ENCODE results near the gene PCDH18.

PCDH18 gene

DNA sequence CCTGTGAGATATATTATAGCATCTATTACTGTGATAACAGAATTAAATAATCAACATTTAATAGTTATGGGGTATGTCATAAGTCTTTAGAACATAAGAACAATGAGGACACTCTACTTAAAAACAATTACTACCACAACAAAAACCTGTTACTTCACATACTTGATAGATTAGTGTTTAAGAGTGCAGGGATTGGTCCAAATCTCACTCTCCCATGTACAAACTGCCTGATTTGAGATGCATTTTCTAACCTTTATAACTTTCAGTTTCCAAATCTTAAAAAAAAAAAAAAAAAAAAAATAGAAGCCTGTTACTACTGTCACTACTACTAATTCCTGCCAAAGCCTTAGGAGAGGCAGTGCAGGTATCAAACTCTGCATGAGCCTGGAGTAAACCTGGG is 5.6 kb downstream of the PCDH18 start:
- no peak; the same call in 1 of the 2 replicates for TF ChIP-seq POLR2AphosphoS5 (IDR thresholded peaks at IDR 0.05; ENCODE audit: low read depth, low read length)
- TF ChIP-seq SIN3A (IDR thresholded peaks at IDR 0.05; ENCODE audit: borderline replicate concordance, insufficient read depth, low read length), result no peak
- TF ChIP-seq FOXP2 (optimal IDR thresholded peaks at IDR 0.05; ENCODE audit: borderline replicate concordance, extremely low read depth, extremely low read length, insufficient read depth), result no peak
- TF ChIP-seq, protein P1, sequence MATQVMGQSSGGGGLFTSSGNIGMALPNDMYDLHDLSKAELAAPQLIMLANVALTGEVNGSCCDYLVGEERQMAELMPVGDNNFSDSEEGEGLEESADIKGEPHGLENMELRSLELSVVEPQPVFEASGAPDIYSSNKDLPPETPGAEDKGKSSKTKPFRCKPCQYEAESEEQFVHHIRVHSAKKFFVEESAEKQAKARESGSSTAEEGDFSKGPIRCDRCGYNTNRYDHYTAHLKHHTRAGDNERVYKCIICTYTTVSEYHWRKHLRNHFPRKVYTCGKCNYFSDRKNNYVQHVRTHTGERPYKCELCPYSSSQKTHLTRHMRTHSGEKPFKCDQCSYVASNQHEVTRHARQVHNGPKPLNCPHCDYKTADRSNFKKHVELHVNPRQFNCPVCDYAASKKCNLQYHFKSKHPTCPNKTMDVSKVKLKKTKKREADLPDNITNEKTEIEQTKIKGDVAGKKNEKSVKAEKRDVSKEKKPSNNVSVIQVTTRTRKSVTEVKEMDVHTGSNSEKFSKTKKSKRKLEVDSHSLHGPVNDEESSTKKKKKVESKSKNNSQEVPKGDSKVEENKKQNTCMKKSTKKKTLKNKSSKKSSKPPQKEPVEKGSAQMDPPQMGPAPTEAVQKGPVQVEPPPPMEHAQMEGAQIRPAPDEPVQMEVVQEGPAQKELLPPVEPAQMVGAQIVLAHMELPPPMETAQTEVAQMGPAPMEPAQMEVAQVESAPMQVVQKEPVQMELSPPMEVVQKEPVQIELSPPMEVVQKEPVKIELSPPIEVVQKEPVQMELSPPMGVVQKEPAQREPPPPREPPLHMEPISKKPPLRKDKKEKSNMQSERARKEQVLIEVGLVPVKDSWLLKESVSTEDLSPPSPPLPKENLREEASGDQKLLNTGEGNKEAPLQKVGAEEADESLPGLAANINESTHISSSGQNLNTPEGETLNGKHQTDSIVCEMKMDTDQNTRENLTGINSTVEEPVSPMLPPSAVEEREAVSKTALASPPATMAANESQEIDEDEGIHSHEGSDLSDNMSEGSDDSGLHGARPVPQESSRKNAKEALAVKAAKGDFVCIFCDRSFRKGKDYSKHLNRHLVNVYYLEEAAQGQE (IDR thresholded peaks at IDR 0.05; ENCODE audit: insufficient read depth in 1 of 2, low read depth in 2 of 2, low read length in 2 of 2), result no peak

DNA sequence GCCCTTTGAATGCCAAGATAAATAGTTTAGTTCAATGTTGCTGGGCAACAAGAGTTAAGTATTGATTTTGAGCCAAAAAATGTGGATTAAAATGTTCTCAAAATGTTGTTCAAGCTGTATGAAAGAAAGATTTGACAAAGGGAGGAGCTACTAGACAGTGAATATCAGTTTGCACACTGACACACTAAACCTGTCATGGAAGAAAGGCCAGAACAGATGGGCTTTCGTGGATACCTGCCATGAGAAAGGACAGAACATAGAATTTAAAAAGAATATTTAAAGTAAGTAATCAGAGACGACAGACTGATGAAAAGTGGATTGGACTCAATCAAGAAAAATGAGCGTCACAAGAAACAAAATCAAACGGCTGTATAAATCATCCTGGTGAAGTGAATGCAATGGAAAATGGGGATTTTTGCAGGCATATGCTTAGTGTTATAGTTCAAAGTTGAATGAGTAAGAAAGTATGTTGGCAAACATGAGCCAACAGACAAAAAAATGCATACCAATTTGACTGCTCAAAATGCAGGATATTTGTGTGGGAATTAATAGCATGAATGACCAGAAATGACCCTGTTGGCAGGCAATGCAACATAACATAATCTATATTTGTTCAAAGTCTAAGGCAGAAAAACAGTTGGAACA is 7.4 kb downstream of the PCDH18 start:
- TF ChIP-seq TAF1 (IDR thresholded peaks at IDR 0.05; ENCODE audit: borderline replicate concordance, insufficient read depth, low read length), result no peak
- TF ChIP-seq POLR2AphosphoS5 (IDR thresholded peaks at IDR 0.05; ENCODE audit: low read depth, low read length), result 0 out of 2 replicates have a peak, but pooled peaks have one; percentile 40

DNA sequence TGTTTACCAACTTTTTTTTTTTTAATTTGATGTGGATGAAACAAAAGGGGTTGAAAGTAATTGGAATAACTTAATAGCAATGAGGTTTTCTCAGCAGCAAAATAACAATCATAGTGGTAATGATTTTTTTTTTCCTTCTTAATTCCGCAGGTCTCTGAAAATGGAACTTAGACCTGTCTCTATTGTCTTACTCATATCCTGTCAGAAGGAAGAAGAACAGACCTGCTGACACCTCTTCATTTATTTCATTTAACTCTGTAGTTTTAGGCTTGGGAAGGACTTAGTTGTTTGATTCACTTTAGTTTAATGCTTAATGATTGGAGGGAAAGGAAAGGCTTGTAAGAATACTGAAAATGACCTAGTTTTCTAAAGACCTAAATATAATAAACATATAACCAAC is 9.0 kb downstream of the PCDH18 start:
- TF ChIP-seq, protein P1 (IDR thresholded peaks at IDR 0.05; ENCODE audit: insufficient read depth in 1 of 2, low read depth in 2 of 2, low read length in 2 of 2), result no peak
- TF ChIP-seq SIN3A (IDR thresholded peaks at IDR 0.05; ENCODE audit: borderline replicate concordance, insufficient read depth, low read length), result no peak
- no peak for TF ChIP-seq TAF1 (IDR thresholded peaks at IDR 0.05; ENCODE audit: borderline replicate concordance, insufficient read depth, low read length)
- no peak for TF ChIP-seq FOXP2 (optimal IDR thresholded peaks at IDR 0.05; ENCODE audit: borderline replicate concordance, extremely low read depth, extremely low read length, insufficient read depth)
- TF ChIP-seq POLR2AphosphoS5 (IDR thresholded peaks at IDR 0.05; ENCODE audit: low read depth, low read length), result no peak

DNA sequence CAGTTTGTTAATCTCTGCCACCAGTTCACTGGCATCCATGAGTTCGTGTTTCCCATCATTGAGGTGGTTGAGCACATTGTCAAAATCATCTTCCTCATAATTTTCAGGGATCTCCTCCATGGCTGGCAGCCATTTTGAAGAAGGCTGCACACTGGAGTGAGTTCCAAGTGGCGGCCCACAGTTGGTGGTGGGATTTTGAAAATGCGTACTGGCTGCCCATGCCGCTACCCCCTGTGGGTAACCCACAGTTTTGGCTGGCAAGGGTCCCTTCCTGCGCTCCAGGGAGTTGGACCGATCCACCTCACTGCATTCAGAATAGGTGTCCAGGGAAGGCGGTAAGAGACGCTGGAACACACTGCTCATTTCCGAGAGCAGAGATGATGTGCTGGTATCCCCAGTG is 11.2 kb downstream of the PCDH18 start:
- no peak for TF ChIP-seq FOXP2 (optimal IDR thresholded peaks at IDR 0.05; ENCODE audit: borderline replicate concordance, extremely low read depth, extremely low read length, insufficient read depth)
- TF ChIP-seq POLR2AphosphoS5 (IDR thresholded peaks at IDR 0.05; ENCODE audit: low read depth, low read length), result no peak
- TF ChIP-seq SIN3A (IDR thresholded peaks at IDR 0.05; ENCODE audit: borderline replicate concordance, insufficient read depth, low read length), result no peak
- no peak for TF ChIP-seq TAF1 (IDR thresholded peaks at IDR 0.05; ENCODE audit: borderline replicate concordance, insufficient read depth, low read length)
- TF ChIP-seq, protein P1 (IDR thresholded peaks at IDR 0.05; ENCODE audit: insufficient read depth in 1 of 2, low read depth in 2 of 2, low read length in 2 of 2), result no peak

DNA sequence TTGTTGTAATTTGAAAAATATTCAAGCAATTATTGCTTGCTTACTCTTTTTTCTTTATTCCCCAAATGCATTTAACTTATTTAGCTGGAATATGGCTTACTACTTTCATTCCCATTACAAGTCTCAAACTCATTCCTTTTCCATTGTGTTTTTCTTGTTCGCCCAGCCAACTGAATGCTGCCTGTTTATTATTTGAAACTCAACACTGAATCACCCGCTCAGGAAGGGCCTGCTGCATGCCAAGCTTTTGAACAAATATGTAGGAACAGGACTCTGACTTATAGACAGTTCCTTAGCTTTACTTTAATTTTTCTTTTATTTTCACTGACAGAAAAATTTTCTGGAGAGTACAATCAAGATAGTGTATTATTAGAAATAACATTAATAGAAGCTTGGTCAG is 12.9 kb downstream of the PCDH18 start:
- TF ChIP-seq SIN3A (IDR thresholded peaks at IDR 0.05; ENCODE audit: borderline replicate concordance, insufficient read depth, low read length) (peak; percentile 57; the same call in 1 of the 2 replicates), TAF1 (IDR thresholded peaks at IDR 0.05; ENCODE audit: borderline replicate concordance, insufficient read depth, low read length) (no peak), POLR2AphosphoS5 (IDR thresholded peaks at IDR 0.05; ENCODE audit: low read depth, low read length) (no peak)

DNA sequence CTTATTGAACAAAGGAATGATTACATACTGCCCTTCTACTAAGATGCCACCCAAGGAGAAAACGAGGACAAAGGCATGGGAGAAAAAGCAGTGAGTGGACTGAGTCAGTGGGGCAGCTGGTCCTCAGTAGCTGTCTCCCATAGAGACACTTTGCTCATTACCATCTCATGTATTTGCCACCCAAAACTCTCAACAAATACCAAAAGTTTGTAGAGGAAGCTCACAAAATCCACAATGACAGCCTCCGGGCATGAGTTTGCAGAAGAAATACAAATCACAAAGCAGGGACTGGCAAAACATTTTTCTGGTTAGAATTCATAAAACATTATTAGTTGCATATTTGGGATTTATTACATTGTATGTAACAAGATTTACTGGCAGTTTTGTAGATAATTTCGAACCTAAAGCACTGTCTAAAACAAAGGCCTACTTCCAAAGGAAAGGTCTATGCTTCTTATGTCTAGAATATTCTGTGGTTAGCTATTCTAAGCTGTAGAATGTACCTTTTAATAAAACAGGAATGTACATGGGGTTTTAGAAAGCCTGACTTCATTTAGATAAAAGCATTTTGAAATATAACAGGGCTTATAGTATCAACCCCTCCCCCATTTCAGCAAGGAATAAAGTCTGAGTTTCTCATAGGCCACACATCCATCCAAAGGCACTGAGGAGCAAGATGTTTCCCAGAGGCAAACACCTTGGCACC is 17.7 kb downstream of the PCDH18 start:
- no peak for TF ChIP-seq POLR2AphosphoS5 (IDR thresholded peaks at IDR 0.05; ENCODE audit: low read depth, low read length)
- TF ChIP-seq, protein P1 (IDR thresholded peaks at IDR 0.05; ENCODE audit: insufficient read depth in 1 of 2, low read depth in 2 of 2, low read length in 2 of 2), result no peak
- no peak for TF ChIP-seq FOXP2 (optimal IDR thresholded peaks at IDR 0.05; ENCODE audit: borderline replicate concordance, extremely low read depth, extremely low read length, insufficient read depth)
- no peak for TF ChIP-seq TAF1 (IDR thresholded peaks at IDR 0.05; ENCODE audit: borderline replicate concordance, insufficient read depth, low read length)
- no peak for TF ChIP-seq SIN3A (IDR thresholded peaks at IDR 0.05; ENCODE audit: borderline replicate concordance, insufficient read depth, low read length)
